ENCODE measurements around the gene CCDC185.
A peak's percentile ranks its signal among the peaks of the same experiment; 100 is the strongest.
"Not testable (repeated sequence)": the region's sequence is repeated elsewhere in the genome, so short reads cannot be mapped to it uniquely, and the experiment has no call there.

The CCDC185 gene

DNA sequence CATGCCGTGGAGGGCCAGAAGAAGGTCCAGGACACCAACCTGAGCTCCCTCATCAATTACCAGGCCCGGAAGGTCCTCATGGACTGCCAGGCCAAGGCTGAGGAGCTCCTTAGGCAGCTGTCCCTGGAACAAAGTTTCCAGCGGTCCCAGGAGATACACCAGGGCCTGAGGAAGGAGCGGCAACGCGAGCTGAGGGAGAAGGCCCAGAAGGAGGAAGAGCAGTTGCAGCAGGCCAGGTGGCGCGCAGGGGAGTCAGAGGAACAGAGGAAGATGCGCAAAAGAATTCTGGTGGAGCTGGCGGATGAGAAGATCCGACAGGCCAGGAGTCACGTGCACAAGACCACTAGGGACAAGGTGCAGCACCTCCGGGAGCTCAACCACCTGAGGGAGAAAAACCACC, 1.5 kb downstream of the CCDC185 start:
- no peak for DNase-seq

DNA sequence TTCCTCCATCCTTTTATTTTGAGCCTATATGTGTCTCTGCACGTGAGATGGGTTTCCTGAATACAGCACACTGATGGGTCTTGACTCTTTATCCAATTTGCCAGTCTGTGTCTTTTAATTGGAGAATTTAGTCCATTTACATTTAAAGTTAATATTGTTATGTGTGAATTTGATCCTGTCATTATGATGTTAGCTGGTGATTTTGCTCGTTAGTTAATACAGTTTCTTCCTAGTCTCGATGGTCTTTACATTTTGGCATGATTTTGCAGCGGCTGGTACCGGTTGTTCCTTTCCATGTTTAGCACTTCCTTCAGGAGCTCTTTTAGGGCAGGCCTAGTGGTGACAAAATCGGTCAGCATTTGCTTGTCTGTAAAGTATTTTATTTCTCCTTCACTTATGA, 6.2 kb downstream of the CCDC185 start:
- DNase-seq, result not testable (repeated sequence)

DNA sequence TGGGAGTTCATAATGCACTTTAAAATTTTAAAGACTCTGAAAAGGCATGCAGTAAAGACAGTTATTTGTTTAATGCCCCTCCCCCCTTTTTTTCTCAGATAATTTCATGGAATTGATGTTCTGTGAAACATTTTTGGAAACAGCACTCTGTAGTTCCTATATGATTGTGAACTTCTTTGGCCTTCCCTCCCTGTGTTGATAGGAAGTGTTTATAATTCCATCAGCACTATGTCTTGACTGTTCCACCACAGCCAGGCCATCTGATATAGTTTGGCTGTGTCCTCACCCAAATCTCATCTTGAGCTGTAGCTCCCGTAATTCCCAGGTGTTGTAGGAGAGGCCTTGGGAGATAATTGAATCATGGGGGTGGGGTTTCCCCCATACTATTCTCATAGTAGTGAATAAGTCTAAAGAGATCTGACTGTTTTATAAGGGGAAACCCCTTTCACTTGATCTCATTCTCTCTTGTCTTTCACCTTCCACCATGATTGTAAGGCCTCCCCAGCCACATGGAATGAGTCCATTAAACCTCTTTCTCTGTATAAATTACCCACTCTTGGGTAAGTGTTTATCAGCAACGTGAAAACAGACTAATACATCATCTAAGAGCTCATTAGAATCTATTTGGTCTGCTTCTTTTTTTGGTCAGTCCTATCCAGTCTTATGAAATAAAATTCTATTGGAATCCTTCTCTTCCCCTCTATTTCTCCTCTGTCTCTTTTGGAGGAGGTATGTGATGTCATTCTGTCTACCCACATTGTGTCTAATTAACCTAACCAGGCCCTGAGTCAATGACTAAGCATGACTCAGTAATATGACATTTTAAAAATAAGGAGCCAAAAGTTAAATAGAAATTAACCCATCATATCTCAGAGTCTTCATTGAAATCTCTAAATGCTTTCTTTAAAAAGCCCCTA, 8.9 kb downstream of the CCDC185 start:
- no peak for DNase-seq

- DNase-seq, result no peak
Measured at GRCh38 chr1:223402790-223403142, 9.6 kb downstream of the CCDC185 start.

GRCh38 chr1:223403184-223403815, 10.1 kb downstream of the CCDC185 start:
- DNase-seq, result no peak

GRCh38 chr1:223405507-223405906, 12.3 kb downstream of the CCDC185 start:
- no peak for DNase-seq

- no peak for DNase-seq
Measured at GRCh38 chr1:223410036-223410435, 16.8 kb downstream of the CCDC185 start.

DNA sequence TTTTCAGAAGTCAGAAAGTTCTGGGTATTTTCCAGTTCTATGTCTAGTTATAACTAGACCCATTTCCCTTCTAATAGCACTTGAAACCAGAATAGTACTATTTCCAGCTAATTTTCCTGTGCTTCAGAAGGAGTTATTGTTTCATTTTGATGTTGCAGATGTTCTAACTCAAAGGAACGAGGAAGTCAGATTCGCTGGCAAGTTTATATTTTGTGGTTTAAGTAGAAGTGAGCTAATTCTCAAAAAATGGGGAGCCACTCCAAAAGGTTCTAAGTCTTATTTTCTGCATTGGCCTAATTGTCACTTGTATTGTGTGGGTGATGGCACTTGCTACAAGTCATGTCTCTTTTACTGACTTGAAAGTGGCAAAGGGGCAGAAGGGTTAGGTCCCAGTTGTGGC, 18.1 kb downstream of the CCDC185 start:
- no peak for DNase-seq

DNA sequence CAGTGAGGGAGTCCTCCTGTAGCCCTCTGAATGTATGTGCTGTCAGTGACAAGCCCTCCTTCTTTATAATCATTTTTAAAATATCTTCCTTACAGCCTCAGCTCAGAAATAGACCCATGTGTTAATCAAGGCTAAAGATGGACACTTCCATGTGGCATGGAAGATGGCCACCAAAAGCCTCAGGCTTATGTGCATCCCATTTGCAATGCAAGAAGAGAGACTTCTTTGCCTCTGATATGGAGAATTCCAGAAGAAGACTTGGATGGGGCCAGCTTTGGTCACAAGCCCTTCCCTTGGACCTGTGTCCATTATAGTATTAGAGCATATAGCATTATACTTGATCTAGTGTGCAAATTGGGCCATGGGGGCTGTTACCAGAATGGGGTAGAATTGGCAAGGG, 18.5 kb downstream of the CCDC185 start:
- DNase-seq, result no peak

GRCh38 chr1:223413216-223413615, 20.0 kb downstream of the CCDC185 start:
- DNase-seq, result no peak

DNA sequence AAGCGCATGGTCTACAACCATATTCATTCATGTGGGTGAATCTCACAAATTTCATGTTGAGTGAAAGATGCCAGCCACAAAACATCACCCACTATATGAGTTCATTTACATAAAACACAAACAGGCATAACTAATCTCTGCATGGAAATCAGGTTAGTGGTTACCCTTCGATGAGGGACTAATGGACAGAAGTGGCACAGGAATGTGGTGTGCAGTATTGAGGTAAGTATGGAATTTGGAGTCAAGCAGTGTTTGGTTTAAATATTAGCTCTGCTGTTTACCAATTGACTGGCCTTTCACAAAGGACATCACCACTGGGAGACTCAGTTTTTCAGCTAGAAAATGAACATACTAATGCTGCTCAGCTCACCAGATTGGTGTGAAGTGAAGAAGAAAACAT, 24.2 kb downstream of the CCDC185 start:
- peak; percentile 7 for DNase-seq

GRCh38 chr1:223417903-223418663, 24.9 kb downstream of the CCDC185 start:
- no peak for DNase-seq

- DNase-seq, result no peak
Measured at GRCh38 chr1:223419115-223419514, 25.9 kb downstream of the CCDC185 start.

DNA sequence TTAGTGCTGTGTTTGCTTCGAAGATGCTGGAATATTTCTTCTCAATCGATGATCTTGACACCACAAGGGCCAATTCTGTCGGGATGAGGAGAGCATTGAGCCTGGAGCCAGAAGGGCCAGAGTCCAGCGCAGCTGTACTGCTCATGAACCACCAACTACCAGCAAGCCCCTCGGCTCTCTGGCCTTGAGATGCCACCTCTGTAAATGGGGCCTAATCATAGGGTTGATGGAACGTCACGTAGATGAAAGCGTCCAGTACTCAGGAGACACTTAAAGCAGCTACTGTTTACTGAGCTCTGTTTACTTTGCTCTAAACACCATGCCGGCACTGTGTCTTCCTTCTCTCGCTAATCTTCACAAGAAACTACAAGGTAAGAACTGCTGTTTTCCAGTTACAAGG, 26.3 kb downstream of the CCDC185 start:
- no peak for DNase-seq

- DNase-seq, result no peak
Measured at GRCh38 chr1:223421025-223421424, 27.8 kb downstream of the CCDC185 start.

GRCh38 chr1:223421676-223422075, 28.5 kb downstream of the CCDC185 start:
- DNase-seq, result no peak

- DNase-seq, result no peak
Measured at GRCh38 chr1:223422911-223423310, 29.7 kb downstream of the CCDC185 start.

DNA sequence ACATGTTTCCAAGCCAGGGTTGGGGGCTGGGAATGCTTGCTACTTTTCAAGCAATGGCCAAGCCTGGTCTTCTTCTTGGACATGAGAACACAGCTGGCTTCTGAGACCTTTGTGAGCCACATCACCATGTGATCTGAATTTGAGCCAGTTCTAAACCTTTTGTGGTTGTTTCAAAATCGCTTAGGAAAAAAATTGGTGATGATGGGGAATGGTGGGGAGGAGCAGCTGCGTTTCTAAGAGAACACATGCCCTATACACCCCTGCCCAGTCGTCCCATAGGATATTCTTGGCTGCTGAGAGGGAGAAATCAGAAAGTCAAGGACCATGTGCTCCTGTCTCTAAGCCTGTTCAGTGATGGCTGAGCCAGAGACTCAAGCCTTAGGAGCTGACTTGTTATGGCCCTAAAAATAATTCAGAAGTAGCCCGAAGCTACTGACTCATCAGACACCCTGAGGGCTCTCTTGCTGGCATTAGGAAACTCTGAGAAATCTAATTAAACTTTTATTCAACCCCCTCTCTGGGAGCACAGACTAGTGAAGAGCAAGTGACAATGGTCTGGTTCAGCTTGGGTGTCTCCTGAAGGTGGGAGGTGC, 30.5 kb downstream of the CCDC185 start:
- no peak for DNase-seq

- DNase-seq, result no peak
Measured at GRCh38 chr1:223425550-223425949, 32.3 kb downstream of the CCDC185 start.

DNA sequence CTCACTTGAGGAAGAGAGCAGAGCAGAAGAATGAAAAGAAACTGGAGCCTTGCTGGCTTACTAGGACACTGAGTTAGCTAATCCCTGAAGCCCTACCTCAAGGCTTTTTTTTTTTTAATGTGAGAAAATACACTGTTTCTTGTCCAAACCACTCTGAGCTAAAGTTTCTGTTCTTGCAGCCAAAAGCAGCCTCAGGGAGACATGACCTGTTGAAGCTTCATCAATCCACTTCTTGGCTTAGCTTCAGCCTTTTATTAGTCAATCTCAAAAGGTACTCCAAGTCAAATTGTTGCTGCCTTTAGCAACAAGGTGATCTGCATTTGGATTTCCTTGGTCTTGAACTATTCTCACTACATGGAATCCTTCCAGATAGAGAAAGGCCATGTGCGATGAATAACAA, 33.7 kb downstream of the CCDC185 start:
- no peak for DNase-seq

- DNase-seq, result no peak
Measured at GRCh38 chr1:223429313-223429731, 36.1 kb downstream of the CCDC185 start.

DNA sequence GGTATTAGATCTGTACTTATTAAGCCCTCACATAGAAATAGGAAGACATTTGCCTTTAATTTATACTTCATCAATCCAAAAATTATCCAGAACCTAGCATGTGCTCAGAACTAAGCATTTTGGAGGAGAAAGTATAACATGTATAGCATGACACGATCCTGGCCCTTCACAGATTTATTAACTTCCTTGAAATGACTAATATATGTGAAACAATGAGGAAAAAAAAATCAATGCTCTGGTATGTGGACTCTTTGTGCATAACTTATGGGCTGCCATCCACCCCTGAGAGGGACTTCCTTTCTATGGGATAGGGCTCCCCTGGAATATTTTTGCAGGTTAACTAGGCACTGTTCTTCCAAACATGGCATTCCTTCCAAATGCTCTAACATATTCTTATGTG, 36.6 kb downstream of the CCDC185 start:
- no peak for DNase-seq

DNA sequence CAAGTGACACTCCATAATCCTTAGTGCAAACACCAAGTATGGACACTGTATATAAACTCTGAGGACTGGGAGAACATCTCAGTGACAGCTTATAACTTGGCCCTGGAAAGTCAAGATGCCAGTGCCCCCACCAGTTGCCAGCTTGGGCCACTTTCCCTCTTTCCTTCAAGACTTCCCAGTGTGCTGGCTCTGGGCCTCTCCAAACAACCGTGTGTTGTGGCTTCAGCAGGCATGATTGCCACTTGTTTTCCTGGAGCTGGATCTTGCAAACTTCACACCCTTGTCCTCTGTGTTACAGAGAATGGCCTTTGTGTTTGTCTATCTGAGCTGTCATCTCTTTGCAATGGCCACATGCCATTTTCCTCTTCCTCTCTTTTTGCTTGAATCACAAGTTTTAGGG, 37.0 kb downstream of the CCDC185 start:
- no peak for DNase-seq
